ENCODE measurements around the gene TGFA.

Gene TGFA

DNA sequence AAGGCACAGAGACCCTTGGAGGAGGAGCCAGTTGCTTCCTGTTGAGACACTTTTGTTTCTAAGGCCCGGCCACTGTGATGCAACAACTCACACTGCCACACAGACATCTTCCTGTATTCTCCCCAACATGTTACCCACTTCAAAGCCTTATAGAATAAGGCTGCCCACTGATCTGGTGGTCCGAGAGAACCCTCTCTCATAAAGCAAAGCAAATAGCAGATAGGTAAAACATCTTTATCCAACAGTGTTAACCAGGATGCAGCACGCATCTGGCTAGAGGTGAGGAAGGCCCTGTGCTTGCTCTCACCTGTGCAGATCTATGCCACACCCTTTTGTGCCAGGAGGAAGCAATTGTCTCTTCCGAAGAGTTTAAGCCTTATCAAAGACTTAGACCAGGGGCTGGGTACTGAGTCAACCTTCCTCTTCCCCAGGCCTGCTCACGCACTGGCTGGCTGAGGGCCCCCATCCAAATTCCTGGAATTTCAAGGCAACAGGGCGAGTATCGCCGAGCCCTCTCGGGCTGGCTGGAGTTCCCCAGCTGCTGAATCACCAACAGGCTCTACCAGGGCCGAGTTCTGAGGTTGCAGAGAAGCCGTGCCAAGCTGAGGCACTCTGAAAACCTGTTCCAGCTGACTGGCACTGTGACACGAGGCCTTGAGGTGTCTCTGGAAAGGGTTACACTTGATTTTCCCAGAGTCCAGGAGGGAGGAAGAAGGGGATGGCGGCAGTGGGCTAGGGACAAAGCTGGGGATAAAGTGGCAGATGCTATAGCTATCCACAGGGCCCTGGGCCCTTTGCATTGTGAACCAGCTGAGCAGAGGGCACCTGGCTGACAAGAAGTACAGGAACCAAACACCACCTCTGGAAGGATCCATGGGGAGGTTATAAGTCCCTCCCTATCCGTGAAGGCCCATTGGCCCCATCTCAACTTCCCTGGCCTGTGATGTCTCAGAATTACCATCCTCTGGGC lies 29.3 kb downstream of the TGFA start:
- DNase-seq (ENCODE audit: low read depth, low spot score): peak; percentile 9

DNA sequence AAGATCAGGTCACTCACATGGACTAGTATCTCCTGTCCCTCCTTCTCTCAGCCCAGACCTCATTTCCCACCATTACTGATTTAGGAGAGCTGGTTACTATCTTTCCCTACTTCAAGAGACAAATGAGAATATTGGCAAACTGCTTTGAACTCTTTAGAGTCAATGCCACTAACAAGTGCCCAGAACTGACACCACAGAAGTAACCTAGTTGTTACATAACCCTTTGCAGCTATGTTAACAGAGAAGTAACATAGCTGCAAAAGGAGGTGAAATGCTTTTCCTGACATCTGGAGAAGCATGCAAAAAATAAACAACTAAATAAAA lies 30.0 kb downstream of the TGFA start:
- DNase-seq (ENCODE audit: low read depth, low spot score): no peak

DNA sequence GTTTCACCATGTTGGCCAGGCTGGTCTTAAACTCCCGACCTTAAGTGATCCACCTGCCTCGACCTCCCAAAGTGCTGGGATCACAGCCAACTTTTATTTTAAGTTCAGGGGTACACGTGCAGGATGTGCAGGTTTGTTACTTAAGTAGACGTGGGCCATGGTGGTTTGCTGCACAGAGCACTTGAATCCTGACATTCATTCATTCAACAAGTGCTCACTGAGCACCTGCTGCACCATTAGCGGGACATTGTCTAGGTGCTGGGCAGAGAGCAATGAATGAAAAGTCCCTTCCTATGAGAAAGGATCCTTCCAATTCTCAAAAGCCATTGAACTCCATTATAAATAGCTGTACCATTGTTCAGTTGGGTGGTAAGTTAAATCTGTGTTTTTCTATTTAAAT lies 31.0 kb downstream of the TGFA start:
- DNase-seq (ENCODE audit: low read depth, low spot score): no peak

DNA sequence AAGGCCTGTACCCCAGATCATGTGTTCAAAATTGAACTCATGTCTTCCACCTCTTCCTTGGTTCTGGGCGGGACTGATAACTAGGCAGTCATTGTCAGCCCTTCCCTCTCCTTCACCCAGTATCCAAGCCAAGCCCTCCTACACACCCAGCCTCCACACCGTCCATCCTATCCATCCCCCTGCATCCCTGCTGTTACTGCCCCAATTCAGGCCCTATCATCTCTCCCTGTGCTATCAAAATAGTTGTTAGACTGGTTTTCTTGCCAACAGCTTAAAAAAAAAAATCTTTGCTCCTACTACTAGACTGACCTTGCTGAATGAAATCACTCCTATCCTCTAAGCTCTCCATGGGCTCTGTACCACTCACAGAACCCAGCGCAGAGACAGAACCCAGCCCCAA lies 32.8 kb downstream of the TGFA start:
- DNase-seq (ENCODE audit: low read depth, low spot score): no peak

DNA sequence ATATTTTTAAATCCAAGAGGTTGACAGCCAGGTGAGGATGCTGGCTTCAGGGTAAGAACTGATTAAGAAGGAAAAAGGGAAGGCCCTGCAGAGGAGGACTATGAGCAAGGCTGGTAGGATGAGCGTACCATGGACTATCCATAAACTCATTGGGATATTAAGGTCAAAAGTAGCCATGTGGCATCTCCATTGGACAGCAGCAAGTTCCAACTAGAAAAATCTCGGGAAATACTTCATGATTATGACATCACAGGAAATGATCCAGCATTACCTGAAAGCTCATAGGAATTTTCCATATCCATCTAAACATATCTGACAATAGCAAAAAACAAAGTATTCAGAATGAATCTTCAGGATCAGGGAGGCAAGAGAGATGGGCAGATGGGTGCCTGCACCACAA lies 34.2 kb downstream of the TGFA start:
- no peak for DNase-seq (ENCODE audit: low read depth, low spot score)

DNA sequence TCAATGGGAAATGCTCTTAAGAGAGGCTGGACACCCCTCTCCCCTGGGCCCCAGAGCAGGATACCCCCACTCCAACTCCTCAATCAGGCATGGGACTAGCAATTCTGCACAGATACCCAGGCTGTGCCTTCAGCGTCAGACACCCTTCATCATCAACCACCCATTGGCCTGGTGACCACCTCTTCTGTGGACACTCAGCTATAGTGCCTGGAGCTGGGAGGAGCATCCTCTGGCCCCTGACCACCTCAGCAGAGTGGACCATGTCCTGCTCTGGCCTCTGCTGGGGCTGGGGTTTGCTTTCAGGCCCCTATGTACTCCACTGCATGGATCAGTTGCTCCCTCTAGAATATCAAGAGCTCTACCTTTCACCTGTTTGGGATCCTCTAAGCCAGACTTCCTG lies 35.1 kb downstream of the TGFA start:
- no peak for DNase-seq (ENCODE audit: low read depth, low spot score)

DNA sequence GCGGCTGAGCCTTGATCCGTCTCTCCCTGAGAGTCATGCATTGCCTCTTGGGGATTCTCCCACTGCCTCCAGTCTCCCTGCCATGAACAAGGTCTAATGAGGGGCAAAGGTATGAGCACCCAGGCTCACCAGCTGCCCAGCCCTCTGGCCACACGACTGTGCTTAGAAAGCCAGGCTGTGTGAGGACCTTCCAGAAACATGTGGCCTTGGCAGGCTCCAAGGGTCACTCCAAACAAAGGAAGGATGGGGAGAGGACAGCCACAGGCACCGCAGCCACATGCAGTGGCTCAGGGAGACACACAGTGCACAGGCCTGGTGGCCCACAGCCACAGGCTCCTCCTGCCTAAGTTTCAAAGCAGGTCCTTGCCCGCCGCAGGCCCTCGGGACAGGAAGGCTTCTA lies 35.8 kb downstream of the TGFA start:
- DNase-seq (ENCODE audit: low read depth, low spot score): no peak

DNA sequence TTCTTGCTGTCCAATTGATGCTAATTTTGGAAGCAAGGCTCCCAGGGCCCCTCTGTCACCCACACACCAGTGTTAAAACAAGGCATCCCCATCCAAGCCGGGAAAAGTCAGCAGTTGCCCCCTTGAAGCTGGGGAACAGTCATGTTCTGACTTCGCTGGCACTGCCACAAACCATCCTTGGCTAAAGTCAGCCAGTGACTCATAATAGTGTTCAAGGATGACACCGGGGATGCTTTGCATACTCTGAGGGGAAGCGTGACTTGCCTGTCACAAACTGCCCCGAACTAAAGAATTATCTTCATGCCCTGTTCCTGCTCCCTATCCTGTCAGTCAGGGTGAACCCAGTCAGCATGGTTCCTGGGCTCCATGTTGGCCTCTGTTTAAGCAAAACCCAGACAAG lies 37.0 kb downstream of the TGFA start:
- no peak for DNase-seq (ENCODE audit: low read depth, low spot score)

DNA sequence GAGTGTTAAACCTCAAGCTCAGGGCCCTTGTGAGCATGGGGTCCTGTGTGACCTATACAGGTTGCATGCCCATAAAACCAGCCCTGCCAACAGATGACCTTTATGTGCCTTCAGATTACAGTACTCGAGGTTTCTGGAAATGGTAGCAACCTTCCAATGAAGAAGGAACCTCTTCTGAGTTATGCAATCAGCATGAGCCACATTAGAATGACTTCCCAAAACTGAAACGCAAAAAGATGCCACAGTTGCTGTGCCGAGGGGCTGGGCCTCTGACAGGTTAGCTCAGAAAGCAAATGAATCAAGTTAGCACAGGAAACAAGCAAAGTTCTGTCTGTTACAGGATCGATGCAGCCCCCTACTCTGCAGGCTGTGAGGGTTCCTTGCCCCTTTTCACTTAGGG lies 37.7 kb downstream of the TGFA start:
- no peak for DNase-seq (ENCODE audit: low read depth, low spot score)

DNA sequence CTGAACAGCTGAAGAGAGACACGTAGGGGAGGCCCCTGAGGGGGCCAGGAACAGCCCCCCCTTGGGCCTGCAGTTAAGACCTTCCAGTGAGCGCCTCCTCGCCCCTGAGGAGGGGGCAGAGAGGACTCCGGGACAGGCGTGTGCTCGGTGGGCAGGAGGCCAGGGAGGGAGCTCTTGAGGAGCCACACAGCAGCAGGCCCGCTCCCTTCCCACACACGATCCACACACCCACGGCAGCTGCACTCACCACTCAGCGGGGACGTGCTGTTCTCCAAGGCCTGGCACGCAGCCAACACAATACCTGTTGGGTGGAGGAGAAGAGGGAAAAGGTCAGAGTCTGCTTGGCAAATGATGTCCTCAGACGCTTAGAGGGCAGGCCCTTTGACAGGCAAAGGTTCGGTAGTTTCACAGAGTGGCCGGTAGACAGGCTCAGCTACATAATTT lies 39.0 kb downstream of the TGFA start:
- no peak for DNase-seq (ENCODE audit: low read depth, low spot score)

DNA sequence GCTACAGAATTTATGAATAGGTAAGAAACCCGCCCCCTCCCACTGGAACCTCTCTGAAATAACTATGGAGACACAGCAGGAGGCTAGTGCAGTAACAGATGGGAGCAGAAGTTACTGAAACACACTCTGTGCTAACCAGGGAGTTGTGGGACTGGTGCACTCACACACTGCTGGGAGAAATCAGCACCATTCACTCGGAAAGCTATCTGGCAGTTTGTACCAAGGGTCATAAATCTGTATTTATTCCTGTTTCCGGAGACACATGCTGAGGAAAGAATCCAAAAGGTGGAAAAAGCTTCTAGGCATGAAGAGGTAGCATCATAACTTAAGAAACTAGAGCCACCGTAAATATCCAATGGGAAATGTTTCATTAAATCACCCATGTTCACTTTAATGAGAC lies 39.9 kb downstream of the TGFA start:
- no peak for DNase-seq (ENCODE audit: low read depth, low spot score)

DNA sequence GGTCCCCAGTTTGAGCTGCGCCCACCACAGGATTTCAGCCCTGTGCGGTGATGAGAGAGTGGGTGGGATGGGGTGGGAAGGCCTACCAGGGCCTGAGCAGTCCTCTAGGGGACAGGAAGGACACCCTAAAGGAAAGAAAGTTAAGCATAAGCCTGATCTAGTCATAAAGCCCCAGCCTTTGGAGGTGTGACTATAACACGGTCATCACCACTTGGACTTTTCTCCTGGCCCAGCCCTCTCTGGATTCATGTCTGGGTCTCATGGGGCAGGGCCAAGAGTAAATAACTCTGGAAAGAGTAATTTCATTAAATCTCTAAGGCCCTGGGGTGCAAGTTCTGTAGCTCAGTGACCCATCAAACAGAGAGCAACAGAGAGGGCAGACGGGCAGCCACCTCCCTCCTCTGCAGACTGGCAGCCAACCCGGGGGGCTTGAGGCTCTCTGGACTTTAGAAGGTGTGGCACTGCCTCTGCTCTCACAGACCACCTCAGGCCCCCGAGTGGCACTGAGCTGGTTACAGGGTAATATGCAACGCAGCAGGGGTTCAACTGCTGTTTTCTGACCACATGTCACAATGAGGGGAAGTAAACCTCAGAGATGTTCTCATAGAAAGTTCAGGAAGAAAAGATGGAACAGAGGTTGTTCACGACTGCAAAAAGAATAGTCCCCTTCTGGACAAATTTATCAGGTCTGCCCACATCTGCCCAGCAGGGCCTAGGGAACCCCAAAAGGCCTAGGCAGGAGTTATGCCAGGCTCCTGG lies 41.5 kb downstream of the TGFA start:
- DNase-seq (ENCODE audit: low read depth, low spot score): no peak

DNA sequence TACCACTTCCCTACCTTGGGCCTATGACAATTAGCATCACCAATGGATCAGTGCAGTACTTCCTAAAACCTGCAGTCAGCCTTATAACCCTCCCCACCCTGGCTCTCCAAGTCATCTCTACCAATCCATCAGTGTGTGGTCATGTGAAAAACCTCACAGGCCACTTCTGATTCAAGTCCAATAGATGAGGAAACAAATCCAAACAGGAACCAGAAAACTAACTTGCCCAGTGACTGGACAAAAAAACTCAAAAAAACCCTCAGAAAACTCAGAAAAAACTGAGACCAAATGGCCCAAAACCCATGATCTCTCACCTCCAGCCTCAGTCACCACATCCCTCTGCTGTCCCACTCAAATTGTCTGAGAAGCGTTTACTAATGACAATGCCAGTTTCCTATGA lies 43.3 kb downstream of the TGFA start:
- no peak for DNase-seq (ENCODE audit: low read depth, low spot score)

DNA sequence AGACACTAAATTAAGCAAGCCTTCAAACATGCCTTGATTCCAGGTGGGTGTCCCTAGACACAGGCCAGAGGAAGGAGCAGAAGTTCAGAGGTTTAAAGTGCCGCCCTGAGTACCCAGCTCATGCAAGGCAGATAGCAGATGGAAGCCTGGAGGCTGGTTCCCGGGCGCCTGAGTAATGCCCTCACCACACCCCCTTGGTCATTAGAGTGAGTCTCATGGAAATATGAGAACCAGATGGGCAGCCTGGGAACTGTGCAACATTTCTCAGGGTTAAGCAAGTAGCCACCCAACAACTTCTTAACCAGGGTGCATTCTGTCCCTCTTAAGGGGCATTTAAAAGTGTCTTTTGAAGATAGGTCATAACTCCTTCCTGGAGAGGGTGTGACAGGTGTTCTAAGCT lies 44.1 kb downstream of the TGFA start:
- no peak for DNase-seq (ENCODE audit: low read depth, low spot score)

DNA sequence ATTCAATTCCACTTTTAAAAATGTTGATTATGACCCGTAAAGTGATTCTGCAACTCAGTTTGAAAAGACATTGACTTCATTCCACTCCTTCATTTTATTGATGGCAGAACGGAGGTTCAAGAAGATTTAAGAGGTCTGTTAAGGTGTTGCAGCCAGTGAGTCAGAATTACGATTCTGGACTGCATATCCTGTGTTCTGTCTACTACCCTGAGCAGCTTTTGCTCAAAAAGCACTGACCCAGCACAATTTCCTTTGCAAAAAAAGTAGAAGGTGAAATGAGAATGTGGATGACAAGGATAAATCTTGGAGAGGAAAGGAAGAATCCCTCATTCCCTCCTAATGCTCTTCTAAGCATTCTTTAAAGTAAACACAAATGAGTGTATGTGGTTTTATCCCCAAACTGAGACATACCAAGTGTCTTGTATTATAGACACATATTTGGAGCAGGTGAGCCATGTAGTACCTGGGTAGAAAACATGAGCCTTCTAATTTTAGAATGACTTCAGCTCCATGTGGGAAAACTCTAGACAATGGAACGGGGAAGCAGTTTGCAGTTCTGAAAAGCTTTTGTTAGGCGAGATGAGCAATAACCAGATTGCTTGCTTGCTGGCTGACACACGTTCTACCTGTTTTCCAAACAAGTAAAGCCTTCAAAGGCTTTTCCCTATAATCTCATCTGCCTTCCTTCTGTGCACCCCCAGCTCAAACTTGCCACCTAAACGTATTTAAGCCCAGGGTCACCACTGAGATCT lies 44.7 kb downstream of the TGFA start:
- no peak for DNase-seq (ENCODE audit: low read depth, low spot score)

DNA sequence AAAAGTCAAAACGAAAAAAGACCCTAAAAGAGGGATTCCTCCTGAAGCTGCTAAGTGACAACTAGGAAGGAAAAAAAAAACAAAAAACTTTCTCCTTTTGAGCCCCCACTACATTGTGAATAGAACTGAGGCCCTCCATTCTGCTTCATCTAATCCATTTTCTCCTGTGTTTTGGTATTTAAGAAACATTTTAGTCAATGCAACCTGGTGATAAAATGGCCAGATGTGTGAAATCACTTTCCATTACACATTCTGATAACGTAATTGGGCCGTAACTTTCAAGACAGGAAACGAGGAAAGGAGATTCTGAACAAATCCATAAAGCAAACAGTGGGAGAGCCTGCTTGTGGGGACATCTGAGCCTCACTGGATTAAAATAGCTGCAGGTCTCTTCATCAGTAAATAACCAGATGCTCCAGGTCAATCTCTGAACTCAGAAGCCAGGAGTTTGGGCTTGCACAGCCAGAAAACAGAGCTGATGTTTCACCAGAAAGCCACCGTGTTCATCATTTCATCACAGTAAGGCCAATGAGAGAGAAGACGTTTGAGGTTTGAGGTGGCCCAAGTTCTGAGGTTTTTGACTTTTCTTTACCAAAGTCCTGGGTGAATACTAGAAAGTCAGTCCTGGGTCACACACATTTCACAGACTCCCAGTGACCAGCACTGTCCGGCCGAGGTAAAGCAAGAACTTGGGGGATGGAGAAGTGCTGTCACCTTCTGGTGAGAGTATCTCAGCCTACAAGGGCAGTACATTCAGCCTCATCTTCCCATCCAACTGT lies 47.8 kb downstream of the TGFA start:
- DNase-seq (ENCODE audit: low read depth, low spot score): no peak

DNA sequence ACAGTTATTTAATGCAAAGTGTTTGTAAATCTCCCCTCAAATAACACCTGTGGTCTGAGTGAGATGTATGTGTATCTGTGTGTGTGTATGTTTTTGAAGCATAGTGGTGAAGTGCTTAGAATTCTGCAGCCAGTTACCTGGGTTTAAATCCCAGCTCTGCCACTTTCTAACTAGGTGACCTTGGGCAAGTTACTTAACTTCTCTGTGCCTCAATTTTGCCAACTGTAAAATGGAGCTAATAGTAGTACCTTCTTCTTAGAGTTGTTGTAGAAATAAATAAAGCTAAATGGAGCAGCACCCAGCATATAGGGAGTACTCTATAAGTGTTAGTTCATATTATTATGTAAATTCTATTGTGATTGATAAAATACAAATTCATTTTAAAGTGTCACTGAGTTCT lies 48.9 kb downstream of the TGFA start:
- no peak for DNase-seq (ENCODE audit: low read depth, low spot score)

DNA sequence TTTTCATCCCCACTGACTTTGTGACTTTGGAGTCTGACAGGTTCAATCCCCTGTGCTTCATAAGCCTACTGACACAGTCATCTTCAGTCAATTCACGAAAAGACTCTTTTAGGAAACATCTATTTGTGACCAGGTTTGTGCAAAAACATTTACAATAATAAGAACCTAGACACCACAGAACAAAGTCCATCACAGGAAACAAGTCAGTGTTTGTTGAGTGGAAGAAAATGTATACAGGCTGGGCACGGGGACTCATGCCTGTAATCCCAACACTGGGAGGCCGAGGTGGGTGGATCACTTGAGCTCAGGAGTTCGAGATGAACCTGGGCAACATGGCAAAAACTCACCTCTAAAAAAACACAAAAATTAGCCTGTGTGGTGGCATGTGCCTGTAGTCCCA lies 49.7 kb downstream of the TGFA start:
- no peak for DNase-seq (ENCODE audit: low read depth, low spot score)

DNA sequence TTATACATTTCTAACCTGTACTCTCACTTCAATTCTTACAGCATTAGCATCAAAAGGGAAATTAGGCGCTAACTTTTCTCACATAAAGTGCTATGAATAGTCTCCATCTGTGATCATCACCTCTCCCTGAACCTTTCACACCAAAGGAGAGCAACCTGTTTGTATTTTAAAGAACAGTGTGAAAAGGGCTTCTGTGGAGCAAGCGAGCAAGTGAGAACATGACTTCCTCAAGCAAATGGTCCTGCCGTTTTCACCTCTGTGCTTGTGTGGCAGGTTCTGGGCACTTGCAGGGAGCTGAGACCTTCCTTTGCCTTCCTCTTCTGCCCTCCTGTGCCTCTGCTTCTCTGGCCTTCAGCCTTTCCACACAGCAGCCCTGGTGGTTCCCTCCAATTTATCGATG lies 51.9 kb downstream of the TGFA start:
- DNase-seq (ENCODE audit: low read depth, low spot score): no peak

DNA sequence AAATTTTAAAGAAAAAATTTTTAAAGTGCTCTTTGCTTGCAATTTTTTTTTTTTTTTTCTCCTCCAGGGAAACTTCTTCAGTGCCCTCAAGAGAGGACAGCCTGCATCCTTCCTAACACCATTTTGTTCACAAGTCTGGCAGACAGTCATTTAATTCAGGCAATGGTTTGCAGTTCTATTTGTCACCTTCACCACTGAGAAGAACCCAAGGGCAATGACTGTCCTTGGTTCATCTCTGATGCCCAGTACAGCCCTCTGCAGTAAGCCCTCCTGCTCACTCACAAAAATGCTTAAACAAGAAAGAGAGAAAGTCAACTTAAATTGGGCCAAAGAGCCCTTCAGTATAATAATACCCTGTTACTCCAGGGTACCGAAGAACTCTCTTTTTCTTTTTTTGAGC lies 52.4 kb downstream of the TGFA start:
- no peak for DNase-seq (ENCODE audit: low read depth, low spot score)

DNA sequence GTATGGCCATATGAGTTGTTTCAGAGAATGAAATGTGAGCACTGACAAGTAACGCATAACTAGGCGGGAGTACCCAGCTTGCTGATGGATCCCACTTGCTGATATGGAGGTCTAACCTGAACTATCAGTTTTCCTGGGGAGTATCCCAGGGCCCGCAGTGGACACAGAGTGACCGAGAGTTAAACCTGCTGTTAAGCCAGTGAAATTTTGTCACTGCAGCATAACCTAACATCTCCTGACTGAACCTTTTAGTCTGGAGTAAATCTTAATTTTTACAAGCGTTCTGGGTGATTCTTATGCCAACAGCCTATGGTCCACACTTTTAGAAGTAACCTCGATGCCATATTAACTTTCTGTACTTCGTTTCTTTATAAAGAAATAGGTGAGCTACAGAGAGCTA lies 54.4 kb downstream of the TGFA start:
- no peak for DNase-seq (ENCODE audit: low read depth, low spot score)

DNA sequence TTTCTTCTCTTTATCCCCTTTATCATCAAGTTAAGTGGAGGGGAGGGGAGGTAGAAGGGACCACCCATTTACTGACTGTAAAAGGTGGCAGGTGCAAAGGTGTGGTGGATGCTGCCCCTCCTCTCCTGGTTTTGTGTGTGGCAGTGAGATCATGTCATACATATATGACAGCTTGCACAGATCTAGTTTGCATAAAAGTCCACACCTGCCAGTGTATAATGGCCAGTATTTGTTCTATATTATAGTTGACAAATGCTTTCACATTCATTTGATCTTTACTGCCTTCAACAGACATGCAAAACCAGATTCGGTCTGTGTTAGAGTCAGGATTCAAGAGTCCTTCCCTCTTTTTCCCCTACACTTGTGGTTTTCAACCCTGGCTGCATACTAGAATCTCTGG lies 55.1 kb downstream of the TGFA start:
- no peak for DNase-seq (ENCODE audit: low read depth, low spot score)
